Measurements from ENCODE around the gene NAV3. TPM values are rescaled to one million over a fixed set of nuclear protein-coding genes. Genes with fewer than 3 reads are reported as not detected.

The NAV3 gene
- total and polyA plus RNA-seq, 11 donors = 1.1 to 18.0 (median 5.8) TPM

GRCh38 chr12:78120306-78120705 is 289.6 kb downstream of the NAV3 start:
- H3K27ac ChIP-seq = no peak overlapping the region
- no peaks in the 10 kb centered on the region for H3K4me1 ChIP-seq
- H3K27me3 ChIP-seq = no peaks in the 10 kb centered on the region
- no peaks in the 10 kb centered on the region for H3K9me3 ChIP-seq
- no peak for TF ChIP-seq POLR2A (IDR thresholded peaks at IDR 0.05)
- TF ChIP-seq, protein P1, sequence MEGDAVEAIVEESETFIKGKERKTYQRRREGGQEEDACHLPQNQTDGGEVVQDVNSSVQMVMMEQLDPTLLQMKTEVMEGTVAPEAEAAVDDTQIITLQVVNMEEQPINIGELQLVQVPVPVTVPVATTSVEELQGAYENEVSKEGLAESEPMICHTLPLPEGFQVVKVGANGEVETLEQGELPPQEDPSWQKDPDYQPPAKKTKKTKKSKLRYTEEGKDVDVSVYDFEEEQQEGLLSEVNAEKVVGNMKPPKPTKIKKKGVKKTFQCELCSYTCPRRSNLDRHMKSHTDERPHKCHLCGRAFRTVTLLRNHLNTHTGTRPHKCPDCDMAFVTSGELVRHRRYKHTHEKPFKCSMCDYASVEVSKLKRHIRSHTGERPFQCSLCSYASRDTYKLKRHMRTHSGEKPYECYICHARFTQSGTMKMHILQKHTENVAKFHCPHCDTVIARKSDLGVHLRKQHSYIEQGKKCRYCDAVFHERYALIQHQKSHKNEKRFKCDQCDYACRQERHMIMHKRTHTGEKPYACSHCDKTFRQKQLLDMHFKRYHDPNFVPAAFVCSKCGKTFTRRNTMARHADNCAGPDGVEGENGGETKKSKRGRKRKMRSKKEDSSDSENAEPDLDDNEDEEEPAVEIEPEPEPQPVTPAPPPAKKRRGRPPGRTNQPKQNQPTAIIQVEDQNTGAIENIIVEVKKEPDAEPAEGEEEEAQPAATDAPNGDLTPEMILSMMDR (IDR thresholded peaks at IDR 0.05) = no peak
- peaks cover 0 to 15% (median 0%) of the 10 kb centered on the region in 9 donors for H3K36me3 ChIP-seq
- no peak for ATAC-seq
- H3K4me3 ChIP-seq = no peak overlapping the region
- no peak for DNase-seq
- intact Hi-C loops (cut with DNase I) = loop anchor here in 7 of 10 donors (5.0 to 10.0 kb wide), 4 partner anchors 106 to 126 kb away; no protein-coding TSS in a partner anchor

DNA sequence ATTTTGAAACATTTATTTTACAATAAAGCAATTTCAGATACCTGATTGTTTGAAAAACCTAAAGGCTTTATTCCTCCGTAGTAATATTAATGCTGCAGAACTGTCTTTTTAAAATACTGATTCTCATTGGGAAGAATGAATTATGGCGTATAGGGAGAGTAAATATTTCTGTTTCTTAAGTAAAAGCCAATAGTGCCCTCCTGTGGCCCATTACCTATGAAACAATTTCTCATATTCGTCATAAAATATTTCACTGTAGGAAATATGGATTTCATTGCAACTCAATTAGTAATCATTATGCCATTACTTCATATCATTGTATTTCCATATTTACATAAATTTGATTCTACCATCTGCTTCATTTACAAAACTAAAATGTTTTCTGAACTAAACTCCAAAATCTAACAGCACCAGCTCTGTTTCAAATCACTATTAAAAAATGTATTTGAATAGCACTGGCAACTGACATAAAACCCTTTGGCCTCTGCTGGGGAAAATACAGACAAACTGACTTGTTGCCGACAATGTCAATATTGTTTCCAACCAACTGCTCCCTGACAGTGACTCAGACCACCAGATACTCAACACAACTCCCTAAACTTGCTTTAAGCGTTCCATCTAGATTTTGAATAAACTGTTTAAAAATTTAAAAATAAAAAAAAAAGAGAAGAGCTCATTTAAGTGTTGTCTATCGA is 290.3 kb downstream of the NAV3 start:
- no peak overlapping the region for H3K27ac ChIP-seq
- peaks cover 0 to 15% (median 0%) of the 10 kb centered on the region in 9 donors for H3K36me3 ChIP-seq
- no peak for DNase-seq
- 72 to 85% (median 79%) methylated on average over 6 of the region's 6 CpGs for WGBS, 4 donors
- no peaks in the 10 kb centered on the region for H3K9me3 ChIP-seq
- H3K27me3 ChIP-seq = no peaks in the 10 kb centered on the region
- no peak for TF ChIP-seq POLR2A (IDR thresholded peaks at IDR 0.05)
- TF ChIP-seq, protein P1 (IDR thresholded peaks at IDR 0.05) = peak in 5 of 12 donors; percentile 30 to 40 (median 37)
- intact Hi-C loops (cut with DNase I) = loop anchor here in 7 of 10 donors (5.0 to 10.0 kb wide), 4 partner anchors 106 to 126 kb away; no protein-coding TSS in a partner anchor
- H3K4me3 ChIP-seq = no peak overlapping the region
- ATAC-seq = no peak
- no peaks in the 10 kb centered on the region for H3K4me1 ChIP-seq

DNA sequence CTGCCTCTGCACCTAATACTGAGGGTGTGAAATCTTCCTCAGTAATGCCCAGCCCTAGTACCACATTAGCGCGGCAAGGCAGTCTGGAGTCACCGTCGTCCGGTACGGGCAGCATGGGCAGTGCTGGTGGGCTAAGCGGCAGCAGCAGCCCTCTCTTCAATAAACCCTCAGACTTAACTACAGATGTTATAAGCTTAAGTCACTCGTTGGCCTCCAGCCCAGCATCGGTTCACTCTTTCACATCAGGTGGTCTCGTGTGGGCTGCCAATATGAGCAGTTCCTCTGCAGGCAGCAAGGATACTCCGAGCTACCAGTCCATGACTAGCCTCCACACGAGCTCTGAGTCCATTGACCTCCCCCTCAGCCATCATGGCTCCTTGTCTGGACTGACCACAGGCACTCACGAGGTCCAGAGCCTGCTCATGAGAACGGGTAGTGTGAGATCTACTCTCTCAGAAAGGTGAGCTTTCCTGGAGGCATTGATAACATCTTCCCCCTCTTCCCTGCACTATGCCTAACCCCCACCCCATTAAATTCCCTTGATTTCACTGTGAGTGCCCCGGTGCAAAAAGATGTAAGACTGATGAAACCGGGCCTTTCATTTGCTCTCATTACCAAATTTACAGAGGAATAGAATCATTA is 291.4 kb downstream of the NAV3 start:
- no peak overlapping the region for H3K4me3 ChIP-seq
- no peaks in the 10 kb centered on the region for H3K27me3 ChIP-seq
- ATAC-seq (no peak), DNase-seq (no peak)
- no peaks in the 10 kb centered on the region for H3K4me1 ChIP-seq
- WGBS, 4 donors = 91 to 92% (median 92%) methylated on average over 16 of the region's 16 CpGs
- H3K9me3 ChIP-seq = no peaks in the 10 kb centered on the region
- H3K36me3 ChIP-seq = peaks cover 0 to 15% (median 0%) of the 10 kb centered on the region in 9 donors
- H3K27ac ChIP-seq = no peak overlapping the region
- TF ChIP-seq POLR2A (IDR thresholded peaks at IDR 0.05) = no peak
- TF ChIP-seq, protein P1 (IDR thresholded peaks at IDR 0.05) = no peak
- intact Hi-C loops (cut with DNase I) = loop anchor here in 7 of 10 donors (5.0 to 10.0 kb wide), 4 partner anchors 107 to 127 kb away; no protein-coding TSS in a partner anchor

- WGBS, 4 donors = 46 to 99% (median 79%) methylated on average over 2 of the region's 2 CpGs
- H3K27me3 ChIP-seq = no peaks in the 10 kb centered on the region
- ATAC-seq (no peak), DNase-seq (no peak)
- H3K27ac ChIP-seq = no peak overlapping the region
- no peaks in the 10 kb centered on the region for H3K9me3 ChIP-seq
- peaks cover 0 to 17% (median 0%) of the 10 kb centered on the region in 9 donors for H3K36me3 ChIP-seq
- intact Hi-C loops (cut with DNase I) = loop anchor here in 4 of 10 donors (10.0 kb wide), 3 partner anchors 113 to 133 kb away; no protein-coding TSS in a partner anchor
- H3K4me3 ChIP-seq = no peak overlapping the region
- TF ChIP-seq, protein P1 (IDR thresholded peaks at IDR 0.05) = no peak
- no peak for TF ChIP-seq POLR2A (IDR thresholded peaks at IDR 0.05)
- H3K4me1 ChIP-seq = no peaks in the 10 kb centered on the region
These were observed 297.5 kb downstream of the NAV3 start for GRCh38 chr12:78128211-78128610.
